ENCODE results near the gene PTPN1. TPM values are rescaled to one million over a fixed set of nuclear protein-coding genes. Genes with fewer than 3 reads are reported as not detected.

PTPN1 gene
- total RNA-seq, 1 experiment from 2014 or later = 30.8 TPM

DNA sequence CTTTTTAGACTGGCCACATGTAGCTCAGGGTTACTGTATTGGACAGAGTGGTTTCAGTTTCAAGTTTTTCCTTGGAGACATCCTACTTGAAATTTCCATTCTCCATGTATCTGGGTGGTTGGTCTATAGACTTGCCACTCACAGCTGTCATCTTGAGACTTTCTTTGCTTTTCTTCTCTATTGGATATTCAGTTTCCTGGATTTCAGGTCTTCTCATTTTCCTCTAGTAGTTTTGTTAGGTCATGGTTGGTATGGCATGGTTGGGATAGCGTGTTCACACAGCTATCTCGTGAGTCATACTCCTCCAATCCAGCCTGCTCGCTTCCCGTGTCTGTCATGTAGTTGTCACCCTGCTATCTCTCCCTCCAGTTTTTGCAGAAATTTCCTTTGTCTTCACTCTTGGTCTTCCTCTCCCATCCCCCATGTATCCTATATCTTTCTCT lies 48.3 kb downstream of the PTPN1 start:
- no peak overlapping the region for H3K18ac ChIP-seq (ENCODE audit: insufficient read length, low read depth, low read length)
- H3K79me2 ChIP-seq (ENCODE audit: insufficient read depth, low read length) = no peaks in the 10 kb centered on the region
- no peak overlapping the region for H3K27ac ChIP-seq (ENCODE audit: insufficient read length, low read depth, low read length)
- Mint-ChIP-seq H3K4me1 (peaks cover 3 to 11% of the 10 kb centered on the region in 2 experiments; a peak in 3 of 4 replicates), H3K27ac (peak overlapping the region in 1 of 3 experiments; percentile 0; a peak in 1 of 7 replicates), H3K9me3 (no peaks in the 10 kb centered on the region), H3K27me3 (ENCODE audit: low read depth) (no peaks in the 10 kb centered on the region), H3K4me3 (no peak overlapping the region), H3K36me3 (ENCODE audit: insufficient read depth in 1 of 3, low read depth in 3 of 3) (peaks cover 4 to 13% (median 7%) of the 10 kb centered on the region in 3 experiments)
- DNase-seq = no peak
- no peak overlapping the region for H3K56ac ChIP-seq (ENCODE audit: insufficient read length, low read depth, low read length)
- no peak overlapping the region for H2AFZ ChIP-seq (ENCODE audit: low read length)
- no peak overlapping the region for H3K4me2 ChIP-seq (ENCODE audit: insufficient read depth, insufficient read length, low read length)
- no CpG with 5 or more reads among the region's 4 CpGs for WGBS (ENCODE audit: extremely low coverage, insufficient read length, low lambda C conversion rate)
- H3K23ac ChIP-seq (ENCODE audit: insufficient read length, low read depth, low read length) = no peak overlapping the region
- H3K79me1 ChIP-seq (ENCODE audit: insufficient read depth, low read depth, low read length, poor library complexity, severe bottlenecking) = no peaks in the 10 kb centered on the region
- H2BK120ac ChIP-seq (ENCODE audit: low read depth, low read length, poor library complexity, severe bottlenecking) = no peak overlapping the region
- H2BK15ac ChIP-seq (ENCODE audit: low read depth, low read length) = no peak overlapping the region
- TF ChIP-seq, protein P1, sequence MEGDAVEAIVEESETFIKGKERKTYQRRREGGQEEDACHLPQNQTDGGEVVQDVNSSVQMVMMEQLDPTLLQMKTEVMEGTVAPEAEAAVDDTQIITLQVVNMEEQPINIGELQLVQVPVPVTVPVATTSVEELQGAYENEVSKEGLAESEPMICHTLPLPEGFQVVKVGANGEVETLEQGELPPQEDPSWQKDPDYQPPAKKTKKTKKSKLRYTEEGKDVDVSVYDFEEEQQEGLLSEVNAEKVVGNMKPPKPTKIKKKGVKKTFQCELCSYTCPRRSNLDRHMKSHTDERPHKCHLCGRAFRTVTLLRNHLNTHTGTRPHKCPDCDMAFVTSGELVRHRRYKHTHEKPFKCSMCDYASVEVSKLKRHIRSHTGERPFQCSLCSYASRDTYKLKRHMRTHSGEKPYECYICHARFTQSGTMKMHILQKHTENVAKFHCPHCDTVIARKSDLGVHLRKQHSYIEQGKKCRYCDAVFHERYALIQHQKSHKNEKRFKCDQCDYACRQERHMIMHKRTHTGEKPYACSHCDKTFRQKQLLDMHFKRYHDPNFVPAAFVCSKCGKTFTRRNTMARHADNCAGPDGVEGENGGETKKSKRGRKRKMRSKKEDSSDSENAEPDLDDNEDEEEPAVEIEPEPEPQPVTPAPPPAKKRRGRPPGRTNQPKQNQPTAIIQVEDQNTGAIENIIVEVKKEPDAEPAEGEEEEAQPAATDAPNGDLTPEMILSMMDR (conservative IDR thresholded peaks at IDR 0.05) = no peak
- no peak overlapping the region for H4K5ac ChIP-seq (ENCODE audit: insufficient read length, low read depth, low read length)
- no peaks in the 10 kb centered on the region for H3K27me3 ChIP-seq (ENCODE audit: insufficient read depth, low read length)
- H2BK20ac ChIP-seq (ENCODE audit: low read depth, low read length, poor library complexity, severe bottlenecking) = no peak overlapping the region
- H3K9me3 ChIP-seq (ENCODE audit: control insufficient read depth, low read depth, low read length) = no peaks in the 10 kb centered on the region
- no peak overlapping the region for H4K8ac ChIP-seq (replicated peaks; ENCODE audit: insufficient read length, low read depth, low read length)
- H3K23me2 ChIP-seq (ENCODE audit: insufficient read length, low read depth, low read length, poor library complexity, severe bottlenecking) = no peaks in the 10 kb centered on the region
- no peak overlapping the region for H3K4ac ChIP-seq (ENCODE audit: low read depth, low read length)
- H3K9ac ChIP-seq (ENCODE audit: extremely low read depth, insufficient read length, low read length) = no peak overlapping the region
- H4K20me1 ChIP-seq (ENCODE audit: control insufficient read depth, insufficient read depth, insufficient read length) = no peaks in the 10 kb centered on the region
- no peak overlapping the region for H2BK12ac ChIP-seq (ENCODE audit: insufficient read length, low read depth, low read length)
- no peak overlapping the region for H3K14ac ChIP-seq (ENCODE audit: insufficient read depth, low read length)
- H4K91ac ChIP-seq (ENCODE audit: insufficient read length, low read depth, low read length) = no peak overlapping the region
- H3T11ph ChIP-seq (ENCODE audit: low read length) = no peak overlapping the region
- H3K4me1 ChIP-seq (ENCODE audit: insufficient read depth, low read length) = no peaks in the 10 kb centered on the region
- H2AK5ac ChIP-seq (ENCODE audit: insufficient read length, low read length) = no peak overlapping the region
- H2BK5ac ChIP-seq (ENCODE audit: insufficient read length, low read length) = no peak overlapping the region
